Smooth muscle cell (in vitro differentiated cells): ENCODE measurements around the gene TRAK1. TPM values are rescaled to one million over a fixed set of nuclear protein-coding genes. Genes with fewer than 3 reads are reported as not detected.

Source experiments
- DNase-seq: peaks from one replicate; lab custom pipeline; 2025; ENCODE audit not compliant: unreplicated experiment; lab: John Stamatoyannopoulos, UW
- H2AFZ ChIP-seq: fragments of 200-600 bp; sonication (generic); 2 replicates; pipeline ENCODE4 v1.6.0; 2016; ENCODE audit warnings: antibody characterized with exemption, low read depth, mild to moderate bottlenecking
- H3F3A ChIP-seq: fragments of 200-600 bp; sonication (generic); 2 replicates; pipeline ENCODE4 v1.6.0; 2017; ENCODE audit warnings: antibody characterized with exemption, low read depth
- H3K27ac ChIP-seq: fragments of 200-600 bp; sonication (generic); 2 replicates; pipeline ENCODE4 v1.5.1; 2016; ENCODE audit warnings: low read depth, mild to moderate bottlenecking
- H3K27me3 ChIP-seq: fragments of 200-600 bp; sonication (generic); 2 replicates; pipeline ENCODE4 v1.6.1; 2016; ENCODE audit warnings: low read depth, mild to moderate bottlenecking
- H3K36me3 ChIP-seq: fragments of 200-600 bp; sonication (generic); 2 replicates; pipeline ENCODE4 v1.5.1; 2016; ENCODE audit warnings: low read depth
- H3K4me1 ChIP-seq: fragments of 200-600 bp; sonication (generic); 2 replicates; pipeline ENCODE4 v1.5.1; 2016; ENCODE audit warnings: low read depth
- H3K4me2 ChIP-seq: fragments of 200-600 bp; sonication (generic); 2 replicates; pipeline ENCODE4 v1.6.0; 2016; ENCODE audit warnings: mild to moderate bottlenecking
- H3K4me3 ChIP-seq: fragments of 200-600 bp; sonication (generic); 2 replicates; pipeline ENCODE4 v1.5.1; 2016; ENCODE audit warnings: mild to moderate bottlenecking
- H3K79me2 ChIP-seq: fragments of 200-600 bp; sonication (generic); 2 replicates; pipeline ENCODE4 v1.6.0; 2016; ENCODE audit warnings: low read depth, mild to moderate bottlenecking
- H3K9ac ChIP-seq: fragments of 200-600 bp; sonication (generic); 2 replicates; pipeline ENCODE4 v1.6.0; 2016; ENCODE audit warnings: low read depth
- H3K9me3 ChIP-seq: fragments of 200-600 bp; sonication (generic); replicated peaks from 2 replicates; pipeline ENCODE4 v1.5.1; 2016; ENCODE audit warnings: low read depth
- H4K20me1 ChIP-seq: fragments of 200-600 bp; sonication (generic); 2 replicates; pipeline ENCODE4 v1.6.0; 2016; ENCODE audit warnings: low read depth
- WGBS: methylation state at CpG from one replicate; pipeline ENCODE4 v1.1.7; 2016; ENCODE audit warnings: low lambda C conversion rate; 5-methylcytosine and 5-hydroxymethylcytosine counted together
- polyA plus RNA-seq: library from polyadenylated mRNA; unstranded; fragments of >200 nt; fragmentation: Nextera tagmentation; extraction: Ambion mirVana; gene quantifications from 2 replicates; pipeline ENCODE4 v1.2.1, GENCODE V29; 2016
- total RNA-seq: library from RNA; depleted of rRNA; stranded (reverse); fragments of >200 nt; gene quantifications from 2 replicates; pipeline ENCODE4 v1.2.3, GENCODE V29; 2014
- TF ChIP-seq, protein P1 (sequence below): fragments of 200-600 bp; sonication (generic); IDR thresholded peaks from 2 replicates; pipeline ENCODE4 v1.5.1; 2017; ENCODE audit warnings: borderline replicate concordance, mild to moderate bottlenecking, antibody characterized with exemption; ENCODE audit not compliant: insufficient read depth, poor library complexity, severe bottlenecking

Gene TRAK1
- total and polyA plus RNA-seq, 2 experiments from 2014 or later = 8.7 to 16.3 TPM

DNA sequence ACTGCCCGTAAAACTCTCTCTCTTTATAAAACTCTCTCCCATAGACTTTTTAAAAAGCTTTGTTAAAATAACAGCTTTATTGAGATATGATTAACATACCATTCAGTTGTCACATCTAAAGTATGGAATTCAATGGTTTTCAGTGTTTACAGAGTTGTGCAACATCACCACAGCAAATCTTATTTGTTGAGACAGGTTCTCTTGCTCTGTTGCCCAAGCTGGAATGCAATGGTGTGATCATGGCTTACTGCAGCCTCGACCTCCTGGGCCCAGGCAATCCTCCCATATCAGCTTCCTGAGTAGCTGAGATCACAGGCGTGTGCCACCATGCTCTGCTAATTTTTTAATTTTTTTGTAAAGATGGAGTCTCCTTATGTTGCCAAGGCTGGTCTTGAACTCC is 35.9 kb upstream of the TRAK1 start:
- DNase-seq = no peak

DNA sequence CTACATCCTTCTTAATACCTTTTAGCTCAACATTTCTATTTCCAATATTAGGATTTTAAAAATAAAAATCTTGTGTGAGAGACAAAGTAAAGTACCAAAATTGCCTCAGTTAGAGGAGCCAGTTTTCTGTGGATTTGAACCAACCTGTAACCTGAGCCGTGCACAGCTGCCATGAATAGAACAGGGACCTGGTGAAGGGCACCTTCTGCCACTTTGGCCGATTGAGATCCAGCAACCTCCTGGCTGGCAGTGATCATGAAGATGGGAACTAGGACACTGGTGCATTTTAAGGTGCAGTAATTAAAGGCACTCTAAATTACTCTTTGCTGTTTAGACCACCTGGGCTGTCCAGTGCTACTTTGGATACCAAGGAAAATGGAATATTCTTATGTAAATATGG is 34.3 kb upstream of the TRAK1 start:
- 100% methylated on average over 2 of the region's 2 CpGs for WGBS
- H3K4me1 ChIP-seq = peaks cover 24% of the 10 kb centered on the region
- H3F3A ChIP-seq = peaks cover 5% of the 10 kb centered on the region
- H3K4me2 ChIP-seq = no peak overlapping the region
- TF ChIP-seq, protein P1, sequence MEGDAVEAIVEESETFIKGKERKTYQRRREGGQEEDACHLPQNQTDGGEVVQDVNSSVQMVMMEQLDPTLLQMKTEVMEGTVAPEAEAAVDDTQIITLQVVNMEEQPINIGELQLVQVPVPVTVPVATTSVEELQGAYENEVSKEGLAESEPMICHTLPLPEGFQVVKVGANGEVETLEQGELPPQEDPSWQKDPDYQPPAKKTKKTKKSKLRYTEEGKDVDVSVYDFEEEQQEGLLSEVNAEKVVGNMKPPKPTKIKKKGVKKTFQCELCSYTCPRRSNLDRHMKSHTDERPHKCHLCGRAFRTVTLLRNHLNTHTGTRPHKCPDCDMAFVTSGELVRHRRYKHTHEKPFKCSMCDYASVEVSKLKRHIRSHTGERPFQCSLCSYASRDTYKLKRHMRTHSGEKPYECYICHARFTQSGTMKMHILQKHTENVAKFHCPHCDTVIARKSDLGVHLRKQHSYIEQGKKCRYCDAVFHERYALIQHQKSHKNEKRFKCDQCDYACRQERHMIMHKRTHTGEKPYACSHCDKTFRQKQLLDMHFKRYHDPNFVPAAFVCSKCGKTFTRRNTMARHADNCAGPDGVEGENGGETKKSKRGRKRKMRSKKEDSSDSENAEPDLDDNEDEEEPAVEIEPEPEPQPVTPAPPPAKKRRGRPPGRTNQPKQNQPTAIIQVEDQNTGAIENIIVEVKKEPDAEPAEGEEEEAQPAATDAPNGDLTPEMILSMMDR = no peak
- no peaks in the 10 kb centered on the region for H3K27me3 ChIP-seq
- no peak overlapping the region for H3K4me3 ChIP-seq
- DNase-seq = no peak
- no peaks in the 10 kb centered on the region for H3K9me3 ChIP-seq
- peaks cover 45% of the 10 kb centered on the region for H3K79me2 ChIP-seq
- no peaks in the 10 kb centered on the region for H4K20me1 ChIP-seq
- no peak overlapping the region for H3K9ac ChIP-seq
- no peak overlapping the region for H2AFZ ChIP-seq
- no peak overlapping the region for H3K27ac ChIP-seq
- H3K36me3 ChIP-seq = no peaks in the 10 kb centered on the region

More for the DNA sequence above, 35.9 kb upstream of the TRAK1 start:
- no peaks in the 10 kb centered on the region for H3K36me3 ChIP-seq
- H3F3A ChIP-seq = peaks cover 15% of the 10 kb centered on the region
- no peak overlapping the region for H2AFZ ChIP-seq
- H3K4me1 ChIP-seq = peaks cover 26% of the 10 kb centered on the region
- H3K27ac ChIP-seq = no peak overlapping the region
- 69% methylated on average over 3 of the region's 3 CpGs for WGBS
- no peak overlapping the region for H3K4me2 ChIP-seq
- H3K9ac ChIP-seq = no peak overlapping the region
- H3K79me2 ChIP-seq = peaks cover 42% of the 10 kb centered on the region
- TF ChIP-seq, protein P1 = no peak
- no peaks in the 10 kb centered on the region for H3K27me3 ChIP-seq
- H3K4me3 ChIP-seq = no peak overlapping the region
- H4K20me1 ChIP-seq = no peaks in the 10 kb centered on the region
- H3K9me3 ChIP-seq = no peaks in the 10 kb centered on the region

DNA sequence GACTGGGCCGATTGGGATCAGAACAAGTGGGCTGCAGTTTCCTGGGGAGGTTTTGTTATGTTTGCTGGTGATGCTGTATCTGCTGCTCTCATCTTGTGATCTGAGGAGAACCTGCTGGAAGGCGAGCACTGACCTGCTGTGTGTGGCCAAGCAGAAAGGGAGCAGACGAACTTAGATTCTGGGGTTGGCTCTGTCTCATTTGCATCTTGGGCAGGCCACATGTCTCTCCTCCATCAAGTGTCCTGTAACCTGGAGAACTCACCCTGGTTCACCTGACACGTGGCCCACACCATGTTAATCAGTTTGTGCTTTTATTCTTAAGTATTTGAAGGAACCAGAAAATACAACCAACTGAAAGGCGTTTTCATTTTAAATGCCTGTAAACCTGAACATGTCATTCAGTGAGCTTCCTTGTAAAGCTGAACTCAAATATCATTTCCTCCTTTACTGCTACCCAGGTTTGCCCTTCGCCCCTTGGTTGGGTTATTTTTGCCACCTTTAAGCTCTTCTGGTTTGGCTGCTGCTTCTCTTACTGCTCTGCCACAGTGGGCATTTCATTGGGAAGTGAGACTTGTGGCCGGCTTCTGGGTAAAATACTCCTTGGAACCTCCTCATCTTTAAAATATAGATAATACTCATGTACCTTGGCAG is 33.5 kb upstream of the TRAK1 start:
- TF ChIP-seq, protein P1 = no peak
- Histone ChIP-seq H3K4me3 (no peak overlapping the region), H3K27ac (no peak overlapping the region), H3K4me1 (peaks cover 16% of the 10 kb centered on the region), H3K27me3 (no peaks in the 10 kb centered on the region), H3K9me3 (no peaks in the 10 kb centered on the region), H3K36me3 (no peaks in the 10 kb centered on the region), H3K9ac (no peak overlapping the region), H2AFZ (no peak overlapping the region), H4K20me1 (no peaks in the 10 kb centered on the region), H3K79me2 (peaks cover 45% of the 10 kb centered on the region), H3K4me2 (no peak overlapping the region), H3F3A (peaks cover 8% of the 10 kb centered on the region)
- DNase-seq = no peak
- WGBS = 84% methylated on average over 7 of the region's 7 CpGs
